ENCODE measurements around the gene MYH8.

MYH8 gene

GRCh38 chr17:10384175-10384574 is 37.6 kb downstream of the MYH8 start:
- no peak for DNase-seq (ENCODE audit: extremely low read depth, low read depth)
- TF ChIP-seq CTCF (IDR thresholded peaks at IDR 0.05; ENCODE audit: low read depth, low read length), result no peak

GRCh38 chr17:10380631-10381408 is 40.9 kb downstream of the MYH8 start:
- DNase-seq (ENCODE audit: extremely low read depth, low read depth), result no peak

GRCh38 chr17:10372906-10373305 is 48.8 kb downstream of the MYH8 start, which contains the start of gene MYH13:
Gene MYH13 (minus strand): TSS chr17:10373006. CDS start chr17:10364530, 8,476 bp downstream.
- no peak for DNase-seq (ENCODE audit: extremely low read depth, low read depth)
- no peak for TF ChIP-seq CTCF (IDR thresholded peaks at IDR 0.05; ENCODE audit: low read depth, low read length)

More at GRCh38 chr17:10380631-10381408, 40.9 kb downstream of the MYH8 start:
- TF ChIP-seq CTCF (IDR thresholded peaks at IDR 0.05; ENCODE audit: low read depth, low read length), result no peak

- DNase-seq (ENCODE audit: extremely low read depth, low read depth), result no peak
- no peak for TF ChIP-seq CTCF (IDR thresholded peaks at IDR 0.05; ENCODE audit: low read depth, low read length)
These were observed 51.6 kb downstream of the MYH8 start for GRCh38 chr17:10370016-10370608.

- TF ChIP-seq CTCF (IDR thresholded peaks at IDR 0.05; ENCODE audit: low read depth, low read length), result no peak
- DNase-seq (ENCODE audit: extremely low read depth, low read depth), result no peak
These were observed 52.5 kb downstream of the MYH8 start for GRCh38 chr17:10369239-10369638.

GRCh38 chr17:10368561-10368960 is 53.2 kb downstream of the MYH8 start:
- no peak for TF ChIP-seq CTCF (IDR thresholded peaks at IDR 0.05; ENCODE audit: low read depth, low read length)
- no peak for DNase-seq (ENCODE audit: extremely low read depth, low read depth)

GRCh38 chr17:10360578-10360977 is 61.2 kb downstream of the MYH8 start:
- DNase-seq (ENCODE audit: extremely low read depth, low read depth), result no peak
- TF ChIP-seq CTCF (IDR thresholded peaks at IDR 0.05; ENCODE audit: low read depth, low read length), result no peak

Measured in AG09319 (cell line).